Neural cell (in vitro differentiated cells): Measurements from ENCODE around the gene RAVER2. TPM values are rescaled to one million over a fixed set of nuclear protein-coding genes. Genes with fewer than 3 reads are reported as not detected.

ENCODE experiments used
- H2AFZ ChIP-seq: fragments of 200-600, 300-800 bp; sonication (generic), shearing (Covaris generic); 2 replicates; pipeline ENCODE4 v1.6.0; 2014; ENCODE audit warnings: low read depth, mild to moderate bottlenecking, antibody characterized with exemption, low read length, moderate library complexity
- H3F3A ChIP-seq: fragments of 200-600 bp; shearing (Covaris generic); 2 replicates; pipeline ENCODE4 v1.6.1; 2016; ENCODE audit warnings: mild to moderate bottlenecking, moderate library complexity, mixed read lengths, antibody characterized with exemption, low read length; ENCODE audit not compliant: insufficient read depth, poor library complexity, severe bottlenecking
- H3K27ac ChIP-seq: fragments of 200-600, 300-800 bp; sonication (generic), shearing (Covaris generic); 2 replicates; pipeline ENCODE4 v1.5.1; 2014; ENCODE audit warnings: mild to moderate bottlenecking, low read length, moderate library complexity
- H3K27me3 ChIP-seq: fragments of 300-800, 200-600 bp; sonication (generic), shearing (Covaris generic); 2 replicates; pipeline ENCODE4 v1.6.0; 2014; ENCODE audit warnings: mild to moderate bottlenecking, low read depth, low read length, moderate library complexity; ENCODE audit not compliant: insufficient read depth
- H3K36me3 ChIP-seq: fragments of 300-800, 200-600 bp; sonication (generic), shearing (Covaris generic); 2 replicates; pipeline ENCODE4 v1.5.1; 2014; ENCODE audit warnings: mild to moderate bottlenecking, antibody characterized with exemption, low read length, moderate library complexity; ENCODE audit not compliant: insufficient read depth
- H3K4me2 ChIP-seq: fragments of 300-800, 200-600 bp; sonication (generic), shearing (Covaris generic); 2 replicates; pipeline ENCODE4 v1.6.0; 2014; ENCODE audit warnings: mild to moderate bottlenecking, low read length
- H3K4me3 ChIP-seq: fragments of 300-800, 200-600 bp; sonication (generic), shearing (Covaris generic); 2 replicates; pipeline ENCODE4 v1.5.1; 2014; ENCODE audit warnings: mild to moderate bottlenecking, low read length, moderate library complexity
- H3K79me2 ChIP-seq: fragments of 200-600 bp; shearing (Covaris generic); replicated peaks from 2 replicates; pipeline ENCODE4 v1.6.0; 2014; ENCODE audit warnings: mild to moderate bottlenecking, low read length, moderate library complexity; ENCODE audit not compliant: insufficient read depth
- H3K9ac ChIP-seq: fragments of 300-800, 200-600 bp; sonication (generic), shearing (Covaris generic); 2 replicates; pipeline ENCODE4 v1.6.1; 2016; ENCODE audit warnings: mild to moderate bottlenecking, low read length, mixed read lengths
- H3K9me2 ChIP-seq: fragments of 200-600 bp; shearing (Covaris generic); 2 replicates; pipeline ENCODE4 v1.6.1; 2016; ENCODE audit warnings: mild to moderate bottlenecking, low read length, mixed read lengths; ENCODE audit not compliant: insufficient read depth
- H3K9me3 ChIP-seq: fragments of 200-600, 300-800 bp; sonication (generic), shearing (Covaris generic); 2 replicates; pipeline ENCODE4 v1.6.1; 2016; ENCODE audit warnings: mild to moderate bottlenecking, mixed run types, low read length, moderate library complexity, mixed read lengths
- H4K20me1 ChIP-seq: fragments of 200-600 bp; shearing (Covaris generic); 2 replicates; pipeline ENCODE4 v1.6.1; 2016; ENCODE audit warnings: mild to moderate bottlenecking, mixed run types; ENCODE audit not compliant: insufficient read depth
- CTCF ChIP-seq: fragments of 450-650 bp; IDR thresholded peaks from 2 replicates; pipeline ENCODE4 v1.5.1; 2014; ENCODE audit warnings: antibody characterized with exemption, mild to moderate bottlenecking, moderate library complexity; ENCODE audit not compliant: poor library complexity, severe bottlenecking
- EP300 ChIP-seq: fragments of 450-650 bp; conservative IDR thresholded peaks from 2 replicates; pipeline ENCODE4 v1.6.1; 2014; ENCODE audit warnings: antibody characterized with exemption, mild to moderate bottlenecking, moderate library complexity; ENCODE audit not compliant: poor library complexity, severe bottlenecking
- EZH2 ChIP-seq: fragments of 200-600, 300-800 bp; shearing (Covaris generic), sonication (generic); IDR thresholded peaks from 2 replicates; pipeline ENCODE4 v1.6.1; 2014; ENCODE audit warnings: antibody characterized with exemption, low read length, borderline replicate concordance, mild to moderate bottlenecking; ENCODE audit not compliant: insufficient read depth, poor library complexity, severe bottlenecking
- MXI1 ChIP-seq: fragments of 450-650 bp; conservative IDR thresholded peaks from 2 replicates; pipeline ENCODE4 v1.6.1; 2014; ENCODE audit warnings: antibody characterized with exemption, mild to moderate bottlenecking; ENCODE audit not compliant: poor library complexity, severe bottlenecking
- POLR2AphosphoS5 ChIP-seq: IDR thresholded peaks from 2 replicates; pipeline ENCODE4 v1.6.1; 2012
- RAD21 ChIP-seq: fragments of 450-650 bp; conservative IDR thresholded peaks from 2 replicates; pipeline ENCODE4 v1.6.1; 2014; ENCODE audit warnings: antibody characterized with exemption, mild to moderate bottlenecking, moderate library complexity
- REST ChIP-seq: IDR thresholded peaks from 2 replicates; pipeline ENCODE4 v1.6.1; 2012; ENCODE audit warnings: borderline replicate concordance
- SMC3 ChIP-seq: fragments of 450-650 bp; conservative IDR thresholded peaks from 2 replicates; pipeline ENCODE4 v1.6.1; 2014; ENCODE audit warnings: antibody characterized with exemption, mild to moderate bottlenecking, moderate library complexity; ENCODE audit not compliant: poor library complexity
- TAF1 ChIP-seq: IDR thresholded peaks from 2 replicates; pipeline ENCODE4 v1.6.1; 2012; ENCODE audit warnings: low read depth
- polyA plus RNA-seq: library from polyadenylated mRNA; depleted of rRNA; stranded (reverse); fragments of >200 nt; gene quantifications from 2 replicates; pipeline ENCODE4 v1.2.3, GENCODE V29; 2014

Gene RAVER2
- polyA plus RNA-seq, 1 donor from 2014 or later: 8.1 TPM

GRCh38 chr1:64826991-64827390, 82.1 kb downstream of the RAVER2 start:
- H3K9me3 ChIP-seq: no peaks in the 10 kb centered on the region
- H3K36me3 ChIP-seq: no peaks in the 10 kb centered on the region
- no peak overlapping the region for H2AFZ ChIP-seq
- no peaks in the 10 kb centered on the region for H3K79me2 ChIP-seq
- H3K9me2 ChIP-seq: no peaks in the 10 kb centered on the region
- no peak overlapping the region for H3K27ac ChIP-seq
- H3K27me3 ChIP-seq: no peaks in the 10 kb centered on the region
- no peaks in the 10 kb centered on the region for H3F3A ChIP-seq
- H3K9ac ChIP-seq: no peak overlapping the region
- no peak for TF ChIP-seq SMC3
- TF ChIP-seq REST: no peak
- TF ChIP-seq EZH2: no peak
- no peak for TF ChIP-seq MXI1
- TF ChIP-seq CTCF: no peak
- TF ChIP-seq RAD21: no peak
- no peak for TF ChIP-seq EP300
- TF ChIP-seq TAF1: no peak
- TF ChIP-seq POLR2AphosphoS5: no peak
- H3K4me2 ChIP-seq: no peak overlapping the region
- H4K20me1 ChIP-seq: no peaks in the 10 kb centered on the region
- H3K4me3 ChIP-seq: no peak overlapping the region

- Histone ChIP-seq H2AFZ (no peak overlapping the region), H3K27me3 (no peaks in the 10 kb centered on the region), H3F3A (no peaks in the 10 kb centered on the region), H3K4me3 (no peak overlapping the region), H3K4me2 (no peak overlapping the region), H3K27ac (no peak overlapping the region), H3K9me3 (no peaks in the 10 kb centered on the region), H4K20me1 (no peaks in the 10 kb centered on the region), H3K9ac (no peak overlapping the region), H3K79me2 (no peaks in the 10 kb centered on the region), H3K9me2 (no peaks in the 10 kb centered on the region), H3K36me3 (no peaks in the 10 kb centered on the region)
- TF ChIP-seq TAF1 (no peak), EP300 (no peak), POLR2AphosphoS5 (no peak), SMC3 (no peak), REST (no peak), RAD21 (no peak), EZH2 (no peak), CTCF (no peak), MXI1 (no peak)
Observed at GRCh38 chr1:64828829-64829228, 84.0 kb downstream of the RAVER2 start.
